Measurements from ENCODE around the gene OXT.
A peak's percentile ranks its signal among the peaks of the same experiment; 100 is the strongest.

Gene OXT

GRCh38 chr20:3115190-3116107, 44.0 kb downstream of the OXT start:
- DNase-seq, result peak; percentile 35 to 37

DNA sequence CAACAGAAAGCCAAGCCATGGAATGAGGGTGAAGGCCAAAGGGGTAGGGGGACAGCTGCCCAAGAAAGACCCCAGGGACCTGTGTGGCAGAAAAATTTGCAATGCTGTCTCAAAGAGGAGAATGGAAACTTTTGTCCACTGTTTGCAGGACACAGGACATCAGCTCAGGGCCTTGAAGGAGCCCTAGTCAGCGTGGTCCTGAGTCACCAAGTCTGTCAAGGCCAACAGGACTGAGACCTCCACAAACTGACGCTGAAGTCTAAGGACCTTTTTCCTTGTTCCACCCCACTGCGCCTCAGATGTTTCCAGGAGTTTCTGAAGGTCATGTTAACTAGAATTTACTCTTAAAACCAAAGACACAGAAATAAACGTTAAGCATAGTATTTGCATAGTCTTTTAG, 44.9 kb downstream of the OXT start:
- DNase-seq, result no peak

DNA sequence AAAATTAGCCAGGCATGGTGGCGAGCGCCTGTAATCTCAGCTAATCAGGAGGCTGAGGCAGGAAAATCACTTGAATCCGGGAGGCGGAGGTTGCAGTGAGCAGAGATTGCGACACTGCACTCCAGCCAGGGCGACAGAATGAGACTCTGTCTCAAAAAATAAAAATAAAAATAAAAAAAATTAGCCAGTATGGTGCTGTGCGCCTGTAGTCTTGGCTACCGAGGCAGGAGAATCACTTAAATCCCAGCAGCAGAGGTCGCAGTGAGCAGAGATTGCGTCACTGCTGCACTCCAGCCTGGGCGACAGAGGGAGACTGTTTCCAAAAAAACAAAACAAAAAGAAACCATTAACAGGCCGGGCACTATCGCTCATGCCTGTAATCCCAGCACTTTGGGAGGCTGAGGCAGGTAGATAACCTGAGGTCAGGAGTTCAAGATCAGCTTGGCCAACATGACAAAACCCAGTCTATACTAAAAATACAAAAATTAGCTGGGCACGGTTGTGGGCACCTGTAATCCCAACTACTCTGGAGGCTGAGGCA, 46.5 kb downstream of the OXT start:
- peak; percentile 60 to 71 for DNase-seq

GRCh38 chr20:3119044-3119443, 47.6 kb downstream of the OXT start:
- DNase-seq, result no peak

DNA sequence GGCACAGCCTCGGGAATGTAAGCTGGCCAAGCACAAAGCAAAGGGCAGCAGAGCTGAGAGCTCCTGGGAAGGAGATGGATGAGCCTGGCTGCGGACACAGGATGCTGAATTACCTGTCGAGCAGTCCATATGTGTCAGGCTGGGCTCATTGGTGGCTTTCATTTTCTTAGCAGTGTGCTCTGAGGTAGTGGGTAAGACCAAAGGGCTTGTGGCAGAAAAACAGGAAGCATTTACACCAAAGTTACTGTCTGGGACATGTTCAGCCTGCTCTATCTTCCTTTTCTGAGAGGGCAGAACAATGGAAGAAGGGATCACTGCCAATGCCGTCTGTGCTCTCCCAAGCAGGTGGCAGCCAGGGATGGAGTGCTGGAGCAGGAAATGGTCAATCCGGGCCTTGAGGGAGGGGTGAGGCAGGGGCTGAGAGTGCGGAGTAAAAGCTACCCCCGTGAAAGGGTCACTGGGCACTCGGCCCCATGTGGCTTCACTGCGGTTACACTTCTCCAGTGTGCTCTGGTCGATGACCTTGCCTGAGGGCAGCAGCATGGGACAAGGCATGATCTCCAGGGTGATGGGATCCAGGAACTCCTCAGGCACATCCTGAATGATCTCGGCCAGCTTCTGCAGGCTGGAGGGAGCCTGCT, 50.0 kb downstream of the OXT start:
- DNase-seq, result peak; percentile 42 to 47

All from CD4-positive, alpha-beta T cell treated with Interleukin-4 for 1 hour (primary cell).